GM18498 (cell line): ENCODE measurements around the gene RHBDD1.

Source experiments
- ATAC-seq: cut with Tn5 transposase; IDR thresholded peaks from one replicate; pipeline ENCODE4 v1.9.1; 2021; ENCODE audit warnings: mild to moderate bottlenecking, moderate library complexity; ENCODE audit not compliant: unreplicated experiment

RHBDD1 gene

GRCh38 chr2:226835796-226836547 is at the start of gene RHBDD1:
Gene RHBDD1 (plus strand): TSS chr2:226836054. CDS start chr2:226864694, 28,640 bp downstream.
- peak; percentile 86 for ATAC-seq

DNA sequence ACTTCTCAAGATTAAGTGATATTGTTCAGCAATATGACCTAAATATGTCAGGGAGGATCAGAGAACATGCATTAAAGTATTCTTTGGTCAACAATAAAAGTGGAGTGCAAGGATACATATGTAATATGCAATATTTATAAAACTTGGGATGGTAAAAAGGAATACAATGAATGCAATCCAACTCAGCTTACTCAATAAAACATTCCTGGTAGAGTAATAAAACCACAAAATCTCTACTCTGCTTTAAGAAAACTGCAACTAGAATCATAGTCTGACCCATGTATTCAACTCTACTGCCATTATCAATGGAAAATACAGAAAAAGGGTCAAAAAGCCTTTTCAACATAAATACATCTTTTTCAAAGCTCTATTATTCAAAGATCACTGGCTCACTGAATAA is 47.8 kb upstream of the RHBDD1 start:
- no peak for ATAC-seq

GRCh38 chr2:226788881-226789490 is 46.9 kb upstream of the RHBDD1 start:
- ATAC-seq, result no peak

GRCh38 chr2:226790011-226790410 is 45.8 kb upstream of the RHBDD1 start:
- no peak for ATAC-seq

- no peak for ATAC-seq
These were observed 45.4 kb upstream of the RHBDD1 start for GRCh38 chr2:226790431-226790830.

- peak; percentile 71 for ATAC-seq
These were observed 44.8 kb upstream of the RHBDD1 start for GRCh38 chr2:226791056-226791486.

DNA sequence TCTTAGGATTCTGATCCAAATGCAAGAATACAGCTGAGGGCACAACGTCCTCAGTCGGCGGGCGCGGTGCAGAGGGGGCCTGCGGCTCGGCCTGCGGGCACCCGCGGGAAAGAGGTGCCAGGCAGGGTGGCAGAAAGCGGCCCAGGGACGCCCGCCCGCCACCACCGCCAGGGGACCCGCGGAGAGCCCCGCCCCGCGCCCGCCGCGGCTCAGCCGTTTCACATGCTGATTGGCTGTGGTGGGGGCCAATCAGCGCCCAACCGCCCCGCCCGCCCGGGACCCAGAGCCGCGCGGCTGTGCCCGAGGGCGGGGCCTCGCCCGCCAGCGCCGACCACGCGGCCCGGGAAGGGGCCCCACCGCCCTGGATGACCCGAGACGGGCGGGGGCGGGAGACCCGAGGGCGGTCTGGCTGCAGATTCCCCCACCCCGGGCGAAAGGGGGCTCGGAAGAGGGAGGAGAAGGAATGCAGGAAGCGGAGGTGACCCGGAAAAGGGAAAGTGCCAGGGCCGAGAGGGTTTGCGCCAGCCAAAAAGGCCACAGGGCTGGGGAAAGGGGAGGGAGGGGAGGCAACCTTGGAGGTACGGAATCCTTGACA is 44.3 kb upstream of the RHBDD1 start:
- peak; percentile 98 for ATAC-seq

DNA sequence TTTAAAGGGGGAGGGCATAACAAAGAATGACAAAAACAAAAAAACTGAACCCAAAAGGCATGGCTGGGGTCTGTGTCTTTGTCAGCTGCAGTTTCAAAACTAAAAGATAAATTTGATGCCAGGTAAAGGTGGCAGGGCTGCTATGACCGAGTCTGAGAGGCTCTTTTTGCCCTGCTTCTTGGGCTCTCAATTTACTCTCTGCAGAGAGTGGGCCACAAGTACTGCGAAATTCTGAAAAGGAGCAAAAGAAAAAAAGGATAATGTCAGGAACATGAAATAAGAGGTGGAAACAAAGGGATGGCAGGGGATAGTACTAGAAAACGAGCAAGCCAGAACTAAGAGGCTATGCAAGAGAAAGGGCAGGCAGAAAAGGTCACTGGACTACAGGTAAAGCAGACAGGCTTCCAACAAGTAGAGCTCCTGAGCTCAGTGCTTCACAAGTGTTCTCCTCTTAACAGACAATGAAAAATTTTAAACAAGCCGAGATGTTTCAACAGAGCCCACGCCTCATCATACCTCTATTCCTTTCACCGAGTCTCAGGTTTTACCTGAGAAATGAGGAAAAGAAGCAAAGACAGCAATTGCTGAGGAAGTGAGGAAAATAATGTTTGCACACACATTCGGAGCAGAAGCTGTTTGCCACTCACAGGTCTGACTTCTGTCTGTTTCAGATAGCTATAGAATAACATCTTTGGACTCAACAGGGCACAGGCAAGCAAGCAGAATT is 43.5 kb upstream of the RHBDD1 start:
- ATAC-seq, result no peak

DNA sequence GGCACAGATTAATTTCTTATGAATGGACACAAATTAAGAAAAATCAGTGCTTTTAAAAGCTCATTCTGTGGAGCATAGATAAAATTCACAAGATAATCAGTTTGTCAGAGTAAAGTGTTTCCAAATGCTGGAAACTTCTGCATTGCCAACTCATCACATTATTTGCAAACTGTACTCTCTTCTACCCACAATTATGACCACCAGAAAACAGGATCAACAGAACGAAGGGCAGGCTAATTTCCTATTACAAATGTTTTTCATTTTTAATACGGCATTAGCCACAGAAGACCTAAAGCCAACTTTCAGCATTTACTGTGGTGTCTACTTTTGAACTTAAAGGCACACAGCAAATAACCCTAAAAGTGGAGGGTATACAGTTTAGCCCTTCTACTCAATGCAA is 42.2 kb upstream of the RHBDD1 start:
- ATAC-seq, result no peak

DNA sequence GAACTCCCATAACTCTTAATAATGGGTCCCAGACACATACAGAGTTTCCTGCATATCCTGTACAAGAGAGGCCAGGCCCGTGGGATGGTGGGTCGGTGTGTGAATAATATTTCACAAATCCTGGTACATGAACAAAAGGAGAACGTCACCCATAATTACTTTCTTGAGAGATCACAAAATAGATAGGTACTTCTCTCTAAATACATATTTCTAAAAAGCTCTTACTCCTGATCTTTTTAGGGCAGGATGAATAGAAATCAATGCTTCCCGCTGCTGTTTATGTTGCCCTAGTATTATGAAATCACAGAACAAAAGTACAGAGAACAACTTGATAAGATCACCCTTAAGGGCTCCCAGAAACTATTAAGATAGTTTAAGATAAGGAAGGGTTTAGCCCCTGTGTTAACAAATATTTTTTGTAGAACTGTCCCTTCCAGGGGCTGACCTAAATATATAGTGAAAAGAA is 41.6 kb upstream of the RHBDD1 start:
- ATAC-seq, result no peak

DNA sequence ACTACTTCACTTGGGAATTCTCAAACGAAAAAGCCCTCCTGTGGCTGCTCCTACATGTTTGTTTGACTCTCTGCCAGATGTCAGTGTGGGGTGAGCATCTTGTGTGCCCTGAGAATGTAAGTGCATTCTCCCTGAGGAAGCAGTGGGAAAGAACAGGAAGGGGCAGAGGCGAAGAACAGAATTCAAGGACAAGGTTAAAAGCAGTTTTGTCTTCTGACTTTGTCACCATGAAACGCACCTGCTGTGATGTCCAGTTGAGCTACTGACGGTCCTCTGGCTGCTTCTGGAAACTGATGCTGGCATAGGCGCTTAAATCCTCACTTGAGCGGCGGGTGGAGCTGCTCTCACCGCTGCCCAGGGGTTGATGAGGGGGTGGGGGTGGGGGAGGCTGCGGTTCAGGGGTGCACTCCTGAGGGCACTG is 41.1 kb upstream of the RHBDD1 start:
- ATAC-seq, result no peak

GRCh38 chr2:226795281-226796011 is 40.4 kb upstream of the RHBDD1 start:
- no peak for ATAC-seq

- ATAC-seq, result no peak
These were observed 39.6 kb upstream of the RHBDD1 start for GRCh38 chr2:226796012-226796839.

DNA sequence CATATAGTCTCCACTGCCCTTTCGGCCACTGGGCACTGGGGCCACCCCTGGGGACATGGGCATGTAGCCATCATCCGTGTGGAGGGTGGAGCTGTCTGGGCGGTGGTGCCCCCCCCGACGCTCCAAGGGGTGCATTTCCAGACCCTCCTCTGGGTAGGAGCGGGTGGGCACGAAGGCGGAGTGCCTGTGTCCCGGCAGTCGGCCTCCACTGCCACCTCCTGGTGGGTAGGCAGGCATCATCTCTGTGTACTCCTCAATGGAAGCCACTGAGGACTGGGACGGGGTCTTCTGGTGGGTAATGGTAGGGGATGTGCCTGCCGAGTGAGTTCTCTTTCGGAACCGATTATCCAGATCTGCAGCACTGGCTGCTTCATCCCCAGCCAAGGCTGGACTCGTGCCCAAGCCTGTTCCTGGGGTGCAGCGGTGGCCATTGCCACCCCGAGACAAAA is 39.0 kb upstream of the RHBDD1 start:
- no peak for ATAC-seq

DNA sequence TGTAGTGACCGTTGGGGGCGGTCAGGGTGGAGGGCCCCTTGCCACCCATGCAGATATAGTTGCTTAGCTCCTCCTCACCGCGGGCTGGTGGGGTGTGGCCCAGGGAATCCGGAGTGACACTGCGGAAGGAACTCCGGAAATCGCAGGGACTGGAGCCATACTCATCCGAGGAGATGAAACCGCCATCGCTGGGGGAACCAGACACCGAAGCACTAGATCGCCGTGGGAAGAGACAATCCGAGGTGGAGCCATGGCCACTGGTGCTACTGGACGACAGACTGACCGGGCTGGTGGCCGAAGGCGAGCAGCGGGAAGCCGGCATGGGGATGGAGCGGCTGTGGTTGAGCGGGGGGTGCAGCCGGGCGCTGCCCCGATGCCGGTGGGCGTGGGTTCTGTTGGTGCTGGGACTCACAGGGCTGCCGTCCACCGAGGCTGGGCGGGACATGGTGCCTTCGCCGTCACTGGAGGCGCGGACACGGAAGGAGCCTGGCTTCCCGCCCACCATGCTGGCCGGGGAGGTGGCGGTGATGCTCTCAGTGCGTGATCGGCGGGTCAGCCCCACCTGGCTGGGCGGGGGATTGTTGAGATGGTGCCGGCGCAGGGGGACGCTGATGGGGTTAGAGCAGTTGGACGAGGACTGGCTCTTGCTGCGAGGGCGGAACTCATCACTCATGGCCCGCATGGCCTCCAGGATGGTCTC is 38.4 kb upstream of the RHBDD1 start:
- ATAC-seq, result no peak

DNA sequence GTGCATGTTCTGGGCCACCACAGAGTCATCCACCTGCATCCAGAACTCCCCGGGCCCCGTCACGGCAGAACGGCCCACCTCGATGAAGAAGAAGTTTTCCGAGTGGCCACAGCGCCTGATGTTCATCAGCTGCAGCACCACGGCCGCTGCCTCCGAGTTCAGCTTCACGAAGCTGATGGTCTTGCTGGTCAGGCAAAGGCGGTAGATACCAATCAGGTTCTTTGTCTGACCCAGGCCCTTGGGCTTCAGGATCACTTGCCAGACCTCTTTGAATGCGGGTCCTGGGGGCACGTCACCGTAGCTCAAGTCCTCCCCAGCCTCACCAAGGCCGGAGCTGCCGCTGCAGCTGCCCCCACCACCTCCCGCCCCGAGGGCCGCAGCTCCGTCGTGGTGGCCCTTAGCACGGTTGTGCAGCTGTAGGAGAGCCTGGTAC is 37.8 kb upstream of the RHBDD1 start:
- no peak for ATAC-seq

- peak; percentile 28 for ATAC-seq
These were observed 37.2 kb upstream of the RHBDD1 start for GRCh38 chr2:226798422-226799210.
